ENCODE results near the gene LTBP4. TPM values are rescaled to one million over a fixed set of nuclear protein-coding genes. Genes with fewer than 3 reads are reported as not detected.
"Not testable (repeated sequence)": the region's sequence is repeated elsewhere in the genome, so short reads cannot be mapped to it uniquely, and the experiment has no call there.

The LTBP4 gene
- total RNA-seq, 2 experiments from 2014 or later, result 42.8 to 75.9 TPM

- DNase-seq (no peak), ATAC-seq (no peak)
- Mint-ChIP-seq H3K27ac (no peak overlapping the region), H3K4me3 (no peak overlapping the region), H3K9me3 (ENCODE audit: low read depth) (no peaks in the 10 kb centered on the region), H3K36me3 (peaks cover 16% of the 10 kb centered on the region), H3K4me1 (peaks cover 12% of the 10 kb centered on the region), H3K27me3 (no peaks in the 10 kb centered on the region)
- CTCF ChIA-PET, result interaction anchor here (7.4 kb wide), 1 partner anchor 11 kb away, joined by 73 read pairs; no protein-coding TSS in a partner anchor
Measured at GRCh38 chr19:40623403-40624251, 22.5 kb downstream of the LTBP4 start.

- ATAC-seq; H3K27ac Mint-ChIP-seq; H3K27me3 Mint-ChIP-seq; H3K9me3 Mint-ChIP-seq (ENCODE audit: low read depth); H3K4me3 Mint-ChIP-seq; DNase-seq: not testable (repeated sequence)
- CTCF ChIA-PET, result interaction anchor here (7.4 kb wide), 1 partner anchor 10 kb away, joined by 73 read pairs; no protein-coding TSS in a partner anchor
- Mint-ChIP-seq H3K4me1 (peaks cover 12% of the 10 kb centered on the region), H3K36me3 (peaks cover 16% of the 10 kb centered on the region)
Measured at GRCh38 chr19:40624369-40625153, 23.4 kb downstream of the LTBP4 start.

GRCh38 chr19:40625406-40626120 is 24.4 kb downstream of the LTBP4 start:
- no peak for ATAC-seq
- H3K4me1 Mint-ChIP-seq, result peaks cover 13% of the 10 kb centered on the region
- H3K27me3 Mint-ChIP-seq, result no peaks in the 10 kb centered on the region
- peak overlapping the region; percentile 49 for H3K27ac Mint-ChIP-seq
- no peak for DNase-seq
- CTCF ChIA-PET, result interaction anchor here (1.0 to 7.4 kb wide), 2 partner anchors 9 to 10 kb away, joined by 3 to 73 read pairs; no protein-coding TSS in a partner anchor
- H3K4me3 Mint-ChIP-seq, result no peak overlapping the region
- no peaks in the 10 kb centered on the region for H3K9me3 Mint-ChIP-seq (ENCODE audit: low read depth)
- H3K36me3 Mint-ChIP-seq, result peaks cover 14% of the 10 kb centered on the region

GRCh38 chr19:40626918-40627317 is 25.7 kb downstream of the LTBP4 start:
- CTCF ChIA-PET, result interaction anchor here (7.4 kb wide), 1 partner anchor 7 kb away, joined by 73 read pairs; no protein-coding TSS in a partner anchor

GRCh38 chr19:40627486-40628279 is 26.5 kb downstream of the LTBP4 start:
- no peak for DNase-seq
- H3K27ac Mint-ChIP-seq, result no peak overlapping the region
- H3K4me3 Mint-ChIP-seq, result no peak overlapping the region
- CTCF ChIA-PET, result no interaction called here
- no peaks in the 10 kb centered on the region for H3K9me3 Mint-ChIP-seq (ENCODE audit: low read depth)
- H3K4me1 Mint-ChIP-seq, result peaks cover 13% of the 10 kb centered on the region
- H3K36me3 Mint-ChIP-seq, result peaks cover 9% of the 10 kb centered on the region
- no peaks in the 10 kb centered on the region for H3K27me3 Mint-ChIP-seq
- ATAC-seq, result no peak

More at GRCh38 chr19:40626918-40627317, 25.7 kb downstream of the LTBP4 start:
- Mint-ChIP-seq H3K9me3 (ENCODE audit: low read depth) (no peaks in the 10 kb centered on the region), H3K4me1 (peaks cover 13% of the 10 kb centered on the region), H3K27ac (no peak overlapping the region), H3K4me3 (no peak overlapping the region), H3K27me3 (no peaks in the 10 kb centered on the region), H3K36me3 (peaks cover 11% of the 10 kb centered on the region)
- DNase-seq (no peak), ATAC-seq (no peak)

- peaks cover 14% of the 10 kb centered on the region for H3K4me1 Mint-ChIP-seq
- no peak overlapping the region for H3K27ac Mint-ChIP-seq
- CTCF ChIA-PET, result no interaction called here
Measured at GRCh38 chr19:40629346-40629745, 28.2 kb downstream of the LTBP4 start.

GRCh38 chr19:40630571-40631160 is 29.5 kb downstream of the LTBP4 start:
- Mint-ChIP-seq H3K4me3 (no peak overlapping the region), H3K4me1 (peaks cover 7% of the 10 kb centered on the region), H3K36me3 (peaks cover 3% of the 10 kb centered on the region), H3K27me3 (peaks cover 11% of the 10 kb centered on the region), H3K27ac (no peak overlapping the region), H3K9me3 (ENCODE audit: low read depth) (no peaks in the 10 kb centered on the region)
- DNase-seq (no peak), ATAC-seq (no peak)
- CTCF ChIA-PET, result interaction anchor here (1.4 to 1.5 kb wide), 4 partner anchors 27 to 325 kb away, joined by 3 to 4 read pairs (median 3); no protein-coding TSS in a partner anchor

More at GRCh38 chr19:40629346-40629745, 28.2 kb downstream of the LTBP4 start:
- Mint-ChIP-seq H3K36me3 (peaks cover 8% of the 10 kb centered on the region), H3K9me3 (ENCODE audit: low read depth) (no peaks in the 10 kb centered on the region), H3K27me3 (peaks cover 3% of the 10 kb centered on the region), H3K4me3 (no peak overlapping the region)
- ATAC-seq (no peak), DNase-seq (no peak)

- Mint-ChIP-seq H3K9me3 (ENCODE audit: low read depth) (no peaks in the 10 kb centered on the region), H3K4me3 (no peak overlapping the region), H3K36me3 (peaks cover 3% of the 10 kb centered on the region), H3K27me3 (peaks cover 13% of the 10 kb centered on the region), H3K27ac (no peak overlapping the region), H3K4me1 (peaks cover 4% of the 10 kb centered on the region)
- ATAC-seq (no peak), DNase-seq (no peak)
- CTCF ChIA-PET, result interaction anchor here (1.0 to 4.7 kb wide), 10 partner anchors 9 to 328 kb away, joined by 3 to 88 read pairs (median 18); partner anchors contain the start of genes BLVRB and LTBP4
Measured at GRCh38 chr19:40632311-40633036, 31.3 kb downstream of the LTBP4 start.

GRCh38 chr19:40633207-40633606 is 32.0 kb downstream of the LTBP4 start:
- ATAC-seq (no peak), DNase-seq (no peak)
- CTCF ChIA-PET, result interaction anchor here (1.0 to 4.7 kb wide), 12 partner anchors 10 to 328 kb away, joined by 3 to 88 read pairs (median 18); partner anchors contain the start of genes BLVRB and LTBP4
- H3K4me3 Mint-ChIP-seq, result no peak overlapping the region
- H3K9me3 Mint-ChIP-seq (ENCODE audit: low read depth), result no peaks in the 10 kb centered on the region
- peaks cover 3% of the 10 kb centered on the region for H3K36me3 Mint-ChIP-seq
- H3K27me3 Mint-ChIP-seq, result peaks cover 13% of the 10 kb centered on the region
- peaks cover 4% of the 10 kb centered on the region for H3K4me1 Mint-ChIP-seq
- no peak overlapping the region for H3K27ac Mint-ChIP-seq

GRCh38 chr19:40638327-40638726 is 37.2 kb downstream of the LTBP4 start:
- CTCF ChIA-PET, result interaction anchor here (1.0 to 1.7 kb wide), 3 partner anchors 18 to 24 kb away, joined by 3 to 5 read pairs (median 4); no protein-coding TSS in a partner anchor
- Mint-ChIP-seq H3K27ac (no peak overlapping the region), H3K4me3 (no peak overlapping the region), H3K4me1 (peaks cover 3% of the 10 kb centered on the region), H3K36me3 (no peaks in the 10 kb centered on the region), H3K9me3 (ENCODE audit: low read depth) (no peaks in the 10 kb centered on the region), H3K27me3 (peaks cover 13% of the 10 kb centered on the region)
- ATAC-seq, result no peak
- no peak for DNase-seq

GRCh38 chr19:40639638-40639982 is 38.4 kb downstream of the LTBP4 start:
- no peak for DNase-seq
- no peak for ATAC-seq
- CTCF ChIA-PET, result no interaction called here
- Mint-ChIP-seq H3K9me3 (ENCODE audit: low read depth) (no peaks in the 10 kb centered on the region), H3K4me3 (no peak overlapping the region), H3K4me1 (peaks cover 3% of the 10 kb centered on the region), H3K36me3 (no peaks in the 10 kb centered on the region), H3K27me3 (peaks cover 7% of the 10 kb centered on the region), H3K27ac (no peak overlapping the region)

All from activated CD8-positive, alpha-beta memory T cell treated with anti-CD3 and anti-CD28 coated beads, Interleukin-2, amount 10 ng/mL, durations not matched to agents 7 days and 5 days (primary cell).